GM19240 (cell line): Measurements from ENCODE around the gene SLC9A4.

Experiments
- DNase-seq: peaks from one replicate; pipeline ENCODE4 v3.0.0; 2011; ENCODE audit warnings: low spot score; ENCODE audit not compliant: insufficient read length

SLC9A4 gene

GRCh38 chr2:102453501-102453900, 19.5 kb upstream of the SLC9A4 start:
- no peak for DNase-seq

- no peak for DNase-seq
Observed at GRCh38 chr2:102455061-102455670, 17.9 kb upstream of the SLC9A4 start.

GRCh38 chr2:102460467-102460866, 12.6 kb upstream of the SLC9A4 start:
- DNase-seq = no peak

- DNase-seq = no peak
Observed at GRCh38 chr2:102461188-102461587, 11.8 kb upstream of the SLC9A4 start.

- no peak for DNase-seq
Observed at GRCh38 chr2:102463160-102463559, 9.9 kb upstream of the SLC9A4 start.

GRCh38 chr2:102470168-102470567, 2.9 kb upstream of the SLC9A4 start:
- DNase-seq = no peak

GRCh38 chr2:102473631-102474030, 605 bp downstream of the SLC9A4 start:
- DNase-seq = no peak

- DNase-seq = no peak
Observed at GRCh38 chr2:102474785-102475184, 1.8 kb downstream of the SLC9A4 start.

- DNase-seq = no peak
Observed at GRCh38 chr2:102478686-102479470, 5.9 kb downstream of the SLC9A4 start.

GRCh38 chr2:102480285-102481195, 7.5 kb downstream of the SLC9A4 start:
- DNase-seq = no peak

- no peak for DNase-seq
Observed at GRCh38 chr2:102481931-102482330, 8.9 kb downstream of the SLC9A4 start.

GRCh38 chr2:102483086-102483485, 10.1 kb downstream of the SLC9A4 start:
- DNase-seq = no peak

GRCh38 chr2:102484310-102485061, 11.5 kb downstream of the SLC9A4 start:
- DNase-seq = no peak

- DNase-seq = no peak
Observed at GRCh38 chr2:102485147-102485785, 12.2 kb downstream of the SLC9A4 start.

GRCh38 chr2:102486941-102487702, 14.1 kb downstream of the SLC9A4 start:
- no peak for DNase-seq

- no peak for DNase-seq
Observed at GRCh38 chr2:102487761-102488462, 14.9 kb downstream of the SLC9A4 start.

- DNase-seq = no peak
Observed at GRCh38 chr2:102489646-102490045, 16.6 kb downstream of the SLC9A4 start.

GRCh38 chr2:102492006-102492405, 19.0 kb downstream of the SLC9A4 start:
- DNase-seq = no peak

- no peak for DNase-seq
Observed at GRCh38 chr2:102494570-102494969, 21.5 kb downstream of the SLC9A4 start.
